ENCODE results near the gene GNAO1.

GRCh38 chr16:56221995-56222394, 30.7 kb downstream of the GNAO1 start:
- TF ChIP-seq CTCF (IDR thresholded peaks at IDR 0.05; ENCODE audit: low read length): no peak
- TF ChIP-seq EZH2 (optimal IDR thresholded peaks at IDR 0.05; ENCODE audit: low read depth, low read length): no peak

Measured in MM.1S (cell line).